H9 (cell line): ENCODE measurements around the gene XYLB. TPM values are rescaled to one million over a fixed set of nuclear protein-coding genes. Genes with fewer than 3 reads are reported as not detected.

Experiments used
- DNase-seq: peaks from one replicate; pipeline ENCODE4 v3.0.0-alpha.2; 2017
- H2AFZ ChIP-seq: one replicate; pipeline ENCODE4 v1.6.1; 2013; ENCODE audit warnings: mild to moderate bottlenecking, low read length, control low read depth, moderate library complexity
- H2AK5ac ChIP-seq: 2 replicates; pipeline ENCODE4 v1.6.1; 2013; ENCODE audit warnings: low read length, control low read depth, mixed read lengths; ENCODE audit not compliant: insufficient read length
- H2BK120ac ChIP-seq: one replicate; pipeline ENCODE4 v1.6.1; 2013; ENCODE audit warnings: low read depth, mild to moderate bottlenecking, low read length, control low read depth, inconsistent platforms; ENCODE audit not compliant: poor library complexity, severe bottlenecking
- H2BK12ac ChIP-seq: 2 replicates; pipeline ENCODE4 v1.6.1; 2013; ENCODE audit warnings: low read length, control low read depth, mixed read lengths, low read depth; ENCODE audit not compliant: insufficient read length
- H2BK15ac ChIP-seq: 2 replicates; pipeline ENCODE4 v1.6.1; 2013; ENCODE audit warnings: low read depth, low read length, control low read depth
- H2BK20ac ChIP-seq: one replicate; pipeline ENCODE4 v1.6.1; 2013; ENCODE audit warnings: low read depth, mild to moderate bottlenecking, low read length, control low read depth, inconsistent platforms; ENCODE audit not compliant: poor library complexity, severe bottlenecking
- H2BK5ac ChIP-seq: 2 replicates; pipeline ENCODE4 v1.6.1; 2013; ENCODE audit warnings: low read length, control low read depth, mixed read lengths; ENCODE audit not compliant: insufficient read length
- H3K14ac ChIP-seq: 2 replicates; pipeline ENCODE4 v1.6.1; 2013; ENCODE audit warnings: low read length, control low read depth; ENCODE audit not compliant: insufficient read depth
- H3K18ac ChIP-seq: 2 replicates; pipeline ENCODE4 v1.6.1; 2013; ENCODE audit warnings: low read depth, mild to moderate bottlenecking, mixed read lengths, low read length, control low read depth; ENCODE audit not compliant: insufficient read length
- H3K23ac ChIP-seq: 2 replicates; pipeline ENCODE4 v1.6.1; 2013; ENCODE audit warnings: low read length, control low read depth, mixed read lengths, low read depth; ENCODE audit not compliant: insufficient read length
- H3K23me2 ChIP-seq: 2 replicates; pipeline ENCODE4 v1.6.1; 2013; ENCODE audit warnings: low read depth, mild to moderate bottlenecking, mixed read lengths, low read length, control low read depth; ENCODE audit not compliant: insufficient read length, poor library complexity, severe bottlenecking
- H3K27ac ChIP-seq: 2 replicates; pipeline ENCODE4 v1.5.1; 2013; ENCODE audit warnings: low read length, control low read depth, mixed read lengths, low read depth; ENCODE audit not compliant: insufficient read length
- H3K27me3 ChIP-seq: 2 replicates; pipeline ENCODE4 v1.6.1; 2013; ENCODE audit warnings: low read length, control low read depth, inconsistent platforms; ENCODE audit not compliant: insufficient read depth
- H3K4ac ChIP-seq: 2 replicates; pipeline ENCODE4 v1.6.1; 2013; ENCODE audit warnings: low read depth, mild to moderate bottlenecking, control low read depth, inconsistent platforms, low read length, moderate library complexity
- H3K4me1 ChIP-seq: 2 replicates; pipeline ENCODE4 v1.6.1; 2013; ENCODE audit warnings: low read length, control low read depth, inconsistent platforms; ENCODE audit not compliant: insufficient read depth
- H3K4me2 ChIP-seq: 2 replicates; pipeline ENCODE4 v1.6.1; 2013; ENCODE audit warnings: low read length, control low read depth, mixed read lengths; ENCODE audit not compliant: insufficient read length, insufficient read depth
- H3K56ac ChIP-seq: 2 replicates; pipeline ENCODE4 v1.6.1; 2013; ENCODE audit warnings: low read depth, mild to moderate bottlenecking, mixed read lengths, low read length, control low read depth; ENCODE audit not compliant: insufficient read length
- H3K79me1 ChIP-seq: 2 replicates; pipeline ENCODE4 v1.6.1; 2013; ENCODE audit warnings: low read depth, mild to moderate bottlenecking, moderate library complexity, low read length, control low read depth, inconsistent platforms; ENCODE audit not compliant: insufficient read depth, poor library complexity, severe bottlenecking
- H3K79me2 ChIP-seq: 2 replicates; pipeline ENCODE4 v1.6.1; 2013; ENCODE audit warnings: low read length, control low read depth, inconsistent platforms; ENCODE audit not compliant: insufficient read depth
- H3K9ac ChIP-seq: 2 replicates; pipeline ENCODE4 v1.6.1; 2013; ENCODE audit warnings: low read length, control low read depth, mixed read lengths; ENCODE audit not compliant: insufficient read length; ENCODE audit errors: extremely low read depth
- H3K9me3 ChIP-seq: one replicate; pipeline ENCODE4 v1.6.1; 2013; ENCODE audit warnings: low read depth, low read length, inconsistent platforms; ENCODE audit not compliant: control insufficient read depth
- H3T11ph ChIP-seq: one replicate; pipeline ENCODE4 v1.6.1; 2013; ENCODE audit warnings: mild to moderate bottlenecking, low read length, control low read depth, inconsistent platforms
- H4K20me1 ChIP-seq: one replicate; pipeline ENCODE4 v1.6.1; 2013; ENCODE audit not compliant: control insufficient read depth, insufficient read length, insufficient read depth
- H4K5ac ChIP-seq: 2 replicates; pipeline ENCODE4 v1.6.1; 2013; ENCODE audit warnings: low read depth, mild to moderate bottlenecking, mixed read lengths, low read length, control low read depth; ENCODE audit not compliant: insufficient read length
- H4K8ac ChIP-seq: replicated peaks from 2 replicates; pipeline ENCODE4 v1.6.1; 2013; ENCODE audit warnings: low read length, control low read depth, mixed read lengths, low read depth; ENCODE audit not compliant: insufficient read length
- H4K91ac ChIP-seq: 2 replicates; pipeline ENCODE4 v1.6.1; 2013; ENCODE audit warnings: low read depth, mild to moderate bottlenecking, moderate library complexity, mixed read lengths, low read length, control low read depth; ENCODE audit not compliant: insufficient read length
- H3K27ac Mint-ChIP-seq, 3 experiments: 2 replicates in 2 of 3; 3 replicates in 1 of 3; pipeline ENCODE4 v1.8.0; 2020 to 2021; ENCODE audit warnings: mixed read lengths in 3 of 3, mild to moderate bottlenecking in 1 of 3, moderate library complexity in 1 of 3
- H3K27me3 Mint-ChIP-seq: 2 replicates; pipeline ENCODE4 v1.8.0; 2021; ENCODE audit warnings: low read depth, mild to moderate bottlenecking, moderate library complexity, mixed read lengths
- H3K36me3 Mint-ChIP-seq, 3 experiments: 2 replicates in 2 of 3; 3 replicates in 1 of 3; pipeline ENCODE4 v1.8.0; 2020 to 2021; ENCODE audit warnings: low read depth in 3 of 3, mixed read lengths in 3 of 3; ENCODE audit not compliant: insufficient read depth in 1 of 3
- H3K4me1 Mint-ChIP-seq, 2 experiments: 2 replicates each; pipeline ENCODE4 v1.8.0; 2020; ENCODE audit warnings: mixed read lengths in 2 of 2
- H3K4me3 Mint-ChIP-seq, 2 experiments: 2 replicates in 1 of 2; 3 replicates in 1 of 2; pipeline ENCODE4 v1.8.0; 2020 to 2021; ENCODE audit warnings: mild to moderate bottlenecking in 2 of 2, mixed read lengths in 2 of 2, moderate library complexity in 1 of 2
- H3K9me3 Mint-ChIP-seq, 2 experiments: 2 replicates in 1 of 2; 3 replicates in 1 of 2; pipeline ENCODE4 v1.8.0; 2020; ENCODE audit warnings: mild to moderate bottlenecking in 2 of 2, mixed read lengths in 2 of 2, moderate library complexity in 1 of 2
- WGBS: extraction: QIAGEN DNeasy Blood & Tissue Kit; methylation state at CpG from one replicate; pipeline ENCODE4 v1.1.7; 2013; ENCODE audit warnings: missing lambda C conversion rate, low lambda C conversion rate, mixed read lengths; ENCODE audit not compliant: insufficient read length; ENCODE audit errors: extremely low coverage; 5-methylcytosine and 5-hydroxymethylcytosine counted together
- total RNA-seq: library from RNA; stranded (reverse); gene quantifications from 2 replicates; pipeline ENCODE4 v1.2.1, GENCODE V29; 2021
- TF ChIP-seq, protein P1 (sequence below): fragments of 200-600 bp; sonication (generic); conservative IDR thresholded peaks from 3 replicates; pipeline ENCODE4 v1.8.0; 2021; ENCODE audit warnings: antibody characterized with exemption, mild to moderate bottlenecking

XYLB gene
- total RNA-seq, 1 experiment from 2014 or later: 2.6 TPM

DNA sequence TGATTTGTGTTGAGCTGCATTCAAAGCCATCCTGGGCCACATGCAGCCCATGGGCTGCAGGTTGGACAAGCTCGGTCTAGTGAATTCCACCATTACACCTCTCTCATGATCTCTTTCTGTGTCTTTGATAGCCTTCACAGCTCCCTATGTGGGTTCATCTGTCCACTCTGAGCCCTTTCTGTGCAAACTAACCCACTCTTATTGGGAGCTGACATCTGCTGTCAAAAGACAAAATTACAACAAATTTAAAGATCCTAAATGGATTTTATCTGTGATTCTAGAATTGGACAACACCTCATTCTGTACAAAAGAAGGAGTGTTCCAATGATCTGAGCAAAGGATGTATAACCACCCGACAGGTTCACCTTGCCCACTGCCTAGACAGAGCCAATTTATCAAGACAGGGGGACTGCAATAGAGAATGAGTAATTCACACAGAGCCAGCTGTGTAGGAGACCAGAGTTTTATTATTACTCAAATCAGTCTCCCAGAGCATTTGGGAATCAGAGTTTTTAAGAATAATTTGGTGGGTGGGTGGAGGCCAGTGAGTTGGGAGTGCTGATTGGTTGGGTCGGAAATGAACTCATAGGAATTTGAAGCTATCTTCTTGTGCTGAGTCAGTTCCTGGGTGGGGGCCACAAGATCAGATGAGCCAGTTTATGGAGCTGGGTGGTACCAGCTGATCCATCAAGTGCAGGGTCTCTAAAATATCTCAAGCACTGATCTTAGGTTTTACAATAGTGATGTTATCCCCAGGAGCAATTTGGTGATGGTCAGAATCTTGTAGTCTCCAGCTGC is 2.6 kb upstream of the XYLB start:
- Histone ChIP-seq H3K9ac (no peak overlapping the region), H4K8ac (no peak overlapping the region), H4K5ac (no peak overlapping the region), H3T11ph (no peak overlapping the region), H3K27me3 (no peaks in the 10 kb centered on the region), H3K14ac (no peak overlapping the region), H4K91ac (no peak overlapping the region), H3K23ac (no peak overlapping the region), H3K27ac (no peak overlapping the region), H2AK5ac (no peak overlapping the region), H3K18ac (no peak overlapping the region), H2BK120ac (no peak overlapping the region), H2BK20ac (no peak overlapping the region), H3K4ac (no peak overlapping the region), H2AFZ (no peak overlapping the region), H2BK12ac (no peak overlapping the region), H3K4me2 (no peak overlapping the region), H3K79me1 (no peaks in the 10 kb centered on the region), H3K56ac (no peak overlapping the region), H3K23me2 (no peaks in the 10 kb centered on the region), H2BK15ac (no peak overlapping the region), H2BK5ac (no peak overlapping the region), H3K9me3 (no peaks in the 10 kb centered on the region), H3K4me1 (no peaks in the 10 kb centered on the region), H3K79me2 (no peaks in the 10 kb centered on the region), H4K20me1 (no peaks in the 10 kb centered on the region)
- Mint-ChIP-seq H3K27ac (no peak overlapping the region), H3K4me3 (no peak overlapping the region), H3K36me3 (peaks cover 0 to 2% (median 0%) of the 10 kb centered on the region in 3 experiments; a peak in 2 of 7 replicates), H3K4me1 (no peaks in the 10 kb centered on the region; a peak in 1 of 4 replicates), H3K9me3 (peaks cover 0 to 4% of the 10 kb centered on the region in 2 experiments; a peak in 2 of 5 replicates), H3K27me3 (peaks cover 28% of the 10 kb centered on the region)
- TF ChIP-seq, protein P1, sequence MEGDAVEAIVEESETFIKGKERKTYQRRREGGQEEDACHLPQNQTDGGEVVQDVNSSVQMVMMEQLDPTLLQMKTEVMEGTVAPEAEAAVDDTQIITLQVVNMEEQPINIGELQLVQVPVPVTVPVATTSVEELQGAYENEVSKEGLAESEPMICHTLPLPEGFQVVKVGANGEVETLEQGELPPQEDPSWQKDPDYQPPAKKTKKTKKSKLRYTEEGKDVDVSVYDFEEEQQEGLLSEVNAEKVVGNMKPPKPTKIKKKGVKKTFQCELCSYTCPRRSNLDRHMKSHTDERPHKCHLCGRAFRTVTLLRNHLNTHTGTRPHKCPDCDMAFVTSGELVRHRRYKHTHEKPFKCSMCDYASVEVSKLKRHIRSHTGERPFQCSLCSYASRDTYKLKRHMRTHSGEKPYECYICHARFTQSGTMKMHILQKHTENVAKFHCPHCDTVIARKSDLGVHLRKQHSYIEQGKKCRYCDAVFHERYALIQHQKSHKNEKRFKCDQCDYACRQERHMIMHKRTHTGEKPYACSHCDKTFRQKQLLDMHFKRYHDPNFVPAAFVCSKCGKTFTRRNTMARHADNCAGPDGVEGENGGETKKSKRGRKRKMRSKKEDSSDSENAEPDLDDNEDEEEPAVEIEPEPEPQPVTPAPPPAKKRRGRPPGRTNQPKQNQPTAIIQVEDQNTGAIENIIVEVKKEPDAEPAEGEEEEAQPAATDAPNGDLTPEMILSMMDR: no peak
- no CpG with 5 or more reads among the region's 3 CpGs for WGBS
- DNase-seq: no peak
